ENCODE results near the gene VSNL1.

- TF ChIP-seq CTCF (IDR thresholded peaks at IDR 0.05) (no peak), EZH2 (IDR thresholded peaks at IDR 0.05; ENCODE audit: borderline replicate concordance, insufficient read depth, low read depth, low read length, poor library complexity, severe bottlenecking) (no peak)
Measured at GRCh38 chr2:17649026-17649425, 108.5 kb downstream of the VSNL1 start.

Measured in B cell (primary cell).